ENCODE measurements around the gene ITSN1. TPM values are rescaled to one million over a fixed set of nuclear protein-coding genes. Genes with fewer than 3 reads are reported as not detected.

The ITSN1 gene
- total and polyA plus RNA-seq, 2 of the 13 experiments (the other 11 are each of a cell fraction or from before 2014, with no cell fraction given): 26.1 to 33.8 TPM

DNA sequence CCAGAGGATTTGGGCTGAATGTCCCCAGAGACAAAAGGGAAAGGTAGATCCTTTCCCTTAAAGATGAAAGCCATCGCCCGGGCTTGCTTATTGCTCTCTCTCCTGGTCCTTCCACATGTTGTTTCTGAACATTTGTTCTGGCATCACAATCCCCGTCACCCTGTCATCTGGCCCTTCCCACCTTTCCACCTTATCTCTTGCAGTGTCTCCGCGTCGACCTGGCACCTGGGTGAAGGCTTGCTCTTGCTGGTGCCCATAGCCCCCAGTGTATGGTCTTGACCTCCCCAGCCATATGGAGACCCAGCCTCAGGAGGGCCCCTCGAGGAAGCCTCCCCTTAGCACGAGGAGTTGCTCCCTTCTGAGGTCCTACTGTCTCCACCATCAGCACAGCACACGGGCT is 208.7 kb downstream of the ITSN1 start:
- Histone ChIP-seq H3K79me2 (ENCODE audit: insufficient read depth, low read length) (no peaks in the 10 kb centered on the region), H3K4me2 (ENCODE audit: low read depth, low read length) (no peak overlapping the region), H3K36me3 (replicated peaks in 1 of 2; ENCODE audit: control insufficient read depth in 1 of 2, insufficient read depth in 2 of 2, low read length in 2 of 2) (no peaks in the 10 kb centered on the region), H3K27ac (ENCODE audit: extremely low read length, insufficient read depth, low read length) (no peak overlapping the region), H3K27me3 (ENCODE audit: control insufficient read depth in 1 of 2, insufficient read depth in 2 of 2, low read length in 2 of 2) (peaks cover 2 to 6% of the 10 kb centered on the region in 2 experiments; a peak in 2 of 5 replicates), H3K9ac (ENCODE audit: insufficient read depth, low read depth, low read length) (no peak overlapping the region), H3K9me3 (ENCODE audit: low read length) (no peaks in the 10 kb centered on the region), H2AFZ (ENCODE audit: low read length) (no peak overlapping the region), H3K4me3 (replicated peaks in 1 of 3; ENCODE audit: insufficient read depth in 1 of 3, low read depth in 2 of 3, low read length in 3 of 3) (no peak overlapping the region), H3K4me1 (ENCODE audit: insufficient read depth, low read length) (peaks cover 40% of the 10 kb centered on the region), H4K20me1 (ENCODE audit: insufficient read depth, low read length) (no peaks in the 10 kb centered on the region)
- 43% methylated on average over 9 of the region's 9 CpGs for WGBS (ENCODE audit: low lambda C conversion rate)
- intact Hi-C loops (cut with micrococcal nuclease; ENCODE audit: unreplicated experiment): loop anchor here (5.0 kb wide), 1 partner anchor 41 kb away; no protein-coding TSS in a partner anchor
- CTCF ChIA-PET (ENCODE audit: low intra/inter-chr PET ratio, low total read pairs): no interaction called here
- POLR2A ChIA-PET: no interaction called here
- DNase-seq (ENCODE audit: low spot score): no peak
- no TSS peak for BruUV-seq (replicated peaks)
- ATAC-seq: no peak
- in situ Hi-C loops (cut with HindIII; ENCODE audit: extremely low pct_ligation_motif_present, low pct_unique_long_range_greater_than_20kb): no loop called here
- no peak for FAIRE-seq
- TF ChIP-seq, protein P1, sequence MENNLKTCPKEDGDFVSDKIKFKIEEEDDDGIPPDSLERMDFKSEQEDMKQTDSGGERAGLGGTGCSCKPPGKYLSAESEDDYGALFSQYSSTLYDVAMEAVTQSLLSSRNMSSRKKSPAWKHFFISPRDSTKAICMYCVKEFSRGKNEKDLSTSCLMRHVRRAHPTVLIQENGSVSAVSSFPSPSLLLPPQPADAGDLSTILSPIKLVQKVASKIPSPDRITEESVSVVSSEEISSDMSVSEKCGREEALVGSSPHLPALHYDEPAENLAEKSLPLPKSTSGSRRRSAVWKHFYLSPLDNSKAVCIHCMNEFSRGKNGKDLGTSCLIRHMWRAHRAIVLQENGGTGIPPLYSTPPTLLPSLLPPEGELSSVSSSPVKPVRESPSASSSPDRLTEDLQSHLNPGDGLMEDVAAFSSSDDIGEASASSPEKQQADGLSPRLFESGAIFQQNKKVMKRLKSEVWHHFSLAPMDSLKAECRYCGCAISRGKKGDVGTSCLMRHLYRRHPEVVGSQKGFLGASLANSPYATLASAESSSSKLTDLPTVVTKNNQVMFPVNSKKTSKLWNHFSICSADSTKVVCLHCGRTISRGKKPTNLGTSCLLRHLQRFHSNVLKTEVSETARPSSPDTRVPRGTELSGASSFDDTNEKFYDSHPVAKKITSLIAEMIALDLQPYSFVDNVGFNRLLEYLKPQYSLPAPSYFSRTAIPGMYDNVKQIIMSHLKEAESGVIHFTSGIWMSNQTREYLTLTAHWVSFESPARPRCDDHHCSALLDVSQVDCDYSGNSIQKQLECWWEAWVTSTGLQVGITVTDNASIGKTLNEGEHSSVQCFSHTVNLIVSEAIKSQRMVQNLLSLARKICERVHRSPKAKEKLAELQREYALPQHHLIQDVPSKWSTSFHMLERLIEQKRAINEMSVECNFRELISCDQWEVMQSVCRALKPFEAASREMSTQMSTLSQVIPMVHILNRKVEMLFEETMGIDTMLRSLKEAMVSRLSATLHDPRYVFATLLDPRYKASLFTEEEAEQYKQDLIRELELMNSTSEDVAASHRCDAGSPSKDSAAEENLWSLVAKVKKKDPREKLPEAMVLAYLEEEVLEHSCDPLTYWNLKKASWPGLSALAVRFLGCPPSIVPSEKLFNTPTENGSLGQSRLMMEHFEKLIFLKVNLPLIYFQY (CRISPR knock-in tag; IDR thresholded peaks at IDR 0.05; ENCODE audit: borderline replicate concordance): no peak
- TF ChIP-seq HNRNPK (IDR thresholded peaks at IDR 0.05; ENCODE audit: low read depth, low read length, poor library complexity, severe bottlenecking) (no peak), ZFP90 (CRISPR knock-in tag; IDR thresholded peaks at IDR 0.05; ENCODE audit: borderline replicate concordance) (no peak), ZSCAN22 (CRISPR knock-in tag; IDR thresholded peaks at IDR 0.05) (no peak), MZF1 (CRISPR knock-in tag; IDR thresholded peaks at IDR 0.05; ENCODE audit: borderline replicate concordance) (no peak), SAFB2 (CRISPR knock-in tag; IDR thresholded peaks at IDR 0.05; ENCODE audit: borderline replicate concordance, low read depth) (no peak)
